T-helper 2 cell treated with Interferon-gamma antibody and Interleukin-4, amounts not matched to agents 100 ng/mL and 5 ng/mL, for 36 hours (primary cell): ENCODE measurements around the gene HDAC9. TPM values are rescaled to one million over a fixed set of nuclear protein-coding genes. Genes with fewer than 3 reads are reported as not detected.
"Not testable (repeated sequence)": the region's sequence is repeated elsewhere in the genome, so short reads cannot be mapped to it uniquely, and the experiment has no call there.

ENCODE experiments used
- intact Hi-C: fragments of 100-400 bp; cut with micrococcal nuclease; formaldehyde crosslinking; loops from one replicate; pipeline ENCODE4 v1.15.1; 2023
- total RNA-seq: library from RNA; stranded (reverse); gene quantifications from 2 replicates; pipeline ENCODE4 v1.2.3, GENCODE V29; 2022

HDAC9 gene
- total RNA-seq, 1 donor from 2014 or later: 0.14 TPM

GRCh38 chr7:18706670-18707069 is 211.1 kb downstream of the HDAC9 start:
- intact Hi-C loops: no loop called here

GRCh38 chr7:18708204-18708603 is 212.7 kb downstream of the HDAC9 start:
- intact Hi-C loops: no loop called here

GRCh38 chr7:18715988-18716387 is 220.4 kb downstream of the HDAC9 start:
- intact Hi-C loops: no loop called here

- intact Hi-C loops: no loop called here
These were observed 225.9 kb downstream of the HDAC9 start for GRCh38 chr7:18721429-18721828.

GRCh38 chr7:18724318-18724717 is 228.8 kb downstream of the HDAC9 start:
- intact Hi-C loops: no loop called here

GRCh38 chr7:18727115-18727870 is 231.7 kb downstream of the HDAC9 start:
- intact Hi-C loops: no loop called here

- intact Hi-C loops: not testable (repeated sequence)
These were observed 240.5 kb downstream of the HDAC9 start for GRCh38 chr7:18736012-18736411.

- intact Hi-C loops: no loop called here
These were observed 245.0 kb downstream of the HDAC9 start for GRCh38 chr7:18740579-18740988.

- intact Hi-C loops: no loop called here
These were observed 258.5 kb downstream of the HDAC9 start for GRCh38 chr7:18753972-18754610.

- intact Hi-C loops: no loop called here
These were observed 259.2 kb downstream of the HDAC9 start for GRCh38 chr7:18754766-18755165.

GRCh38 chr7:18755793-18756192 is 260.2 kb downstream of the HDAC9 start:
- intact Hi-C loops: no loop called here

GRCh38 chr7:18756378-18757050 is 261.0 kb downstream of the HDAC9 start:
- intact Hi-C loops: no loop called here

GRCh38 chr7:18760046-18760445 is 264.5 kb downstream of the HDAC9 start:
- intact Hi-C loops: no loop called here

- intact Hi-C loops: no loop called here
These were observed 265.3 kb downstream of the HDAC9 start for GRCh38 chr7:18760631-18761445.

- intact Hi-C loops: no loop called here
These were observed 266.6 kb downstream of the HDAC9 start for GRCh38 chr7:18762189-18762588.

GRCh38 chr7:18768256-18768655 is 272.7 kb downstream of the HDAC9 start:
- intact Hi-C loops: no loop called here

GRCh38 chr7:18770154-18770811 is 274.7 kb downstream of the HDAC9 start:
- intact Hi-C loops: no loop called here

- intact Hi-C loops: no loop called here
These were observed 275.3 kb downstream of the HDAC9 start for GRCh38 chr7:18770822-18771221.

GRCh38 chr7:18771834-18772566 is 276.5 kb downstream of the HDAC9 start:
- intact Hi-C loops: no loop called here

- intact Hi-C loops: no loop called here
These were observed 277.0 kb downstream of the HDAC9 start for GRCh38 chr7:18772567-18772965.
